A549 (cell line): Measurements from ENCODE around the gene COLEC12. TPM values are rescaled to one million over a fixed set of nuclear protein-coding genes. Genes with fewer than 3 reads are reported as not detected.

Source experiments
- ATAC-seq, 2 experiments: fragments of 200-7000 bp in 1 of 2; fragments of >200 bp in 1 of 2; cut with Nextera tagmentation in 1 of 2; cut with Tn5 transposase in 1 of 2; 3 replicates each; pipeline versions ENCODE4 v1.8.0 to v1.9.1; 2018 to 2020; ENCODE audit warnings: mild to moderate bottlenecking in 1 of 2, moderate library complexity in 1 of 2
- CTCF ChIA-PET: fragments of 300-600 bp; sonication (Branson Sonifier 250); formaldehyde crosslinking; extraction: SDS; loops from one replicate; lab custom pipeline; 2021; ENCODE audit warnings: antibody characterized with exemption, inconsistent platforms; lab: Yijun Ruan, JAX
- POLR2A ChIA-PET: fragments of 350-600 bp; formaldehyde crosslinking; extraction: SDS; loops from one replicate; lab custom pipeline; 2021; ENCODE audit warnings: antibody characterized with exemption, inconsistent platforms; lab: Yijun Ruan, JAX
- DNase-seq, 2 experiments: peaks; one replicate each; pipeline versions ENCODE4 v3.0.0 to v3.0.0-alpha.2; 2011 to 2016; ENCODE audit warnings: low read depth in 1 of 2, low spot score in 1 of 2
- FAIRE-seq: peaks from 2 replicates; lab custom pipeline; 2011; peaks lifted over from hg19 to GRCh38; lab: Jason Lieb, UNC
- H3K27ac ChIP-seq, 2 experiments: fragments of >200 bp; sonication (Bioruptor Twin); formaldehyde crosslinking; 3 replicates each; pipeline ENCODE4 v1.5.1; 2016 to 2017
- H3K4me1 ChIP-seq: fragments of >200 bp; sonication (Bioruptor Twin); formaldehyde crosslinking; 3 replicates; pipeline ENCODE4 v1.6.1; 2016
- H3K4me2 ChIP-seq: fragments of >200 bp; sonication (Bioruptor Twin); formaldehyde crosslinking; 3 replicates; pipeline ENCODE4 v1.6.1; 2016
- H3K4me3 ChIP-seq: fragments of >200 bp; sonication (Bioruptor Twin); formaldehyde crosslinking; 3 replicates; pipeline ENCODE4 v1.5.1; 2016
- H3K9me3 ChIP-seq: fragments of >200 bp; sonication (Bioruptor Twin); formaldehyde crosslinking; 3 replicates; pipeline ENCODE4 v1.6.1; 2016
- ATOH8 ChIP-seq: fragments of 250-450 bp; sonication (Bioruptor Pico); IDR thresholded peaks from 2 replicates; pipeline ENCODE4 v1.5.0; 2020; ENCODE audit warnings: low read depth, mild to moderate bottlenecking, moderate library complexity
- BCL3 ChIP-seq: fragments of >200 bp; sonication (Bioruptor Twin); formaldehyde crosslinking; IDR thresholded peaks from 3 replicates; pipeline ENCODE4 v1.6.1; 2016
- CBX2 ChIP-seq: fragments of 200-600 bp; sonication (generic); IDR thresholded peaks from 2 replicates; pipeline ENCODE4 v1.6.1; 2016; ENCODE audit warnings: low read depth, mild to moderate bottlenecking, borderline replicate concordance
- CBX8 ChIP-seq: fragments of 200-600 bp; sonication (generic); IDR thresholded peaks from 2 replicates; pipeline ENCODE4 v1.6.1; 2016
- CHD4 ChIP-seq: fragments of 200-600 bp; sonication (generic); IDR thresholded peaks from 2 replicates; pipeline ENCODE4 v1.6.1; 2016; ENCODE audit warnings: antibody characterized with exemption, mild to moderate bottlenecking, borderline replicate concordance
- ELK1 ChIP-seq: fragments of 150-350 bp; IDR thresholded peaks from 2 replicates; pipeline ENCODE4 v1.6.1; 2014; ENCODE audit warnings: low read depth, mild to moderate bottlenecking, low read length
- ESRRA ChIP-seq: fragments of 150-350 bp; IDR thresholded peaks from 2 replicates; pipeline ENCODE4 v1.6.1; 2014; ENCODE audit warnings: mild to moderate bottlenecking, low read length, borderline replicate concordance
- FOSL2 ChIP-seq, 2 experiments: fragments of 450-650 bp in 1 of 2; fragments of >200 bp in 1 of 2; sonication (Bioruptor Twin) in 1 of 2; formaldehyde crosslinking; IDR thresholded peaks; 2 replicates each; pipeline versions ENCODE4 v1.5.0 to v1.6.1; 2016 to 2020; ENCODE audit warnings: mild to moderate bottlenecking in 1 of 2, moderate library complexity in 1 of 2
- HDAC2 ChIP-seq: fragments of 200-600 bp; sonication (generic); IDR thresholded peaks from 2 replicates; pipeline ENCODE4 v1.6.1; 2016
- HES2 ChIP-seq: fragments of >200 bp; sonication (Bioruptor Twin); formaldehyde crosslinking; IDR thresholded peaks from 2 replicates; pipeline ENCODE4 v1.6.1; 2016
- HEYL ChIP-seq: fragments of 250-450 bp; sonication (Bioruptor Pico); IDR thresholded peaks from 2 replicates; pipeline ENCODE4 v1.8.0; 2021; ENCODE audit warnings: mild to moderate bottlenecking, moderate library complexity
- HOXB13 ChIP-seq: fragments of 250-450 bp; sonication (Bioruptor Pico); IDR thresholded peaks from 2 replicates; pipeline ENCODE4 v1.5.0; 2020; ENCODE audit warnings: low read depth, mild to moderate bottlenecking, moderate library complexity
- JUNB ChIP-seq: fragments of >200 bp; sonication (Bioruptor Twin); formaldehyde crosslinking; IDR thresholded peaks from 2 replicates; pipeline ENCODE4 v1.6.1; 2016
- MYC ChIP-seq: IDR thresholded peaks from 2 replicates; pipeline ENCODE4 v1.6.1; 2012; ENCODE audit warnings: mild to moderate bottlenecking, inconsistent platforms, low read length, improper control_type of control experiment, borderline replicate concordance
- NPAS2 ChIP-seq: fragments of 250-450 bp; sonication (Bioruptor Pico); IDR thresholded peaks from 2 replicates; pipeline ENCODE4 v1.8.0; 2022; ENCODE audit warnings: mild to moderate bottlenecking, moderate library complexity, borderline replicate concordance
- POLR2A ChIP-seq: IDR thresholded peaks from 2 replicates; pipeline ENCODE4 v1.6.1; 2012; ENCODE audit warnings: mild to moderate bottlenecking, low read length
- POLR2AphosphoS2 ChIP-seq: conservative IDR thresholded peaks from 2 replicates; pipeline ENCODE4 v1.6.1; 2012; ENCODE audit warnings: low read length, improper control_type of control experiment, inconsistent platforms
- RARB ChIP-seq: fragments of 250-450 bp; sonication (Bioruptor Pico); IDR thresholded peaks from 2 replicates; pipeline ENCODE4 v1.8.0; 2021; ENCODE audit warnings: mild to moderate bottlenecking, moderate library complexity
- ZSCAN20 ChIP-seq: fragments of 250-450 bp; sonication (Bioruptor Pico); IDR thresholded peaks from 2 replicates; pipeline ENCODE4 v1.8.0; 2022; ENCODE audit warnings: mild to moderate bottlenecking, moderate library complexity
- WGBS: methylation state at CpG from one replicate; pipeline ENCODE4 v1.1.6; 2017; ENCODE audit errors: missing lambda C conversion rate; 5-methylcytosine and 5-hydroxymethylcytosine counted together
- polyA plus RNA-seq, 4 experiments: library from polyadenylated mRNA; depleted of rRNA in 3 of 4; stranded (reverse); fragments of >200 nt; fragmentation: RNase III in 1 of 4; extraction: RNeasy Plus Mini Kit Qiagen cat#74134 plus additional on column Dnase treatment in 1 of 4; gene quantifications; 2 replicates in 3 of 4; 3 replicates in 1 of 4; pipeline ENCODE4 v1.2.3, GENCODE V29; 2011 to 2017

Gene COLEC12
- polyA plus RNA-seq, 2 of the 4 experiments (the other 2 are of a cell fraction): 0.01 TPM; not detected in 1

GRCh38 chr18:369224-370015, 131.1 kb downstream of the COLEC12 start:
- no peak overlapping the region for H3K27ac ChIP-seq
- FAIRE-seq (no peak), ATAC-seq (no peak), DNase-seq (no peak)
- no peak overlapping the region for H3K4me3 ChIP-seq
- CTCF ChIA-PET: no interaction called here
- TF ChIP-seq POLR2A: no peak
- no peak for TF ChIP-seq MYC
- TF ChIP-seq ZSCAN20: no peak
- TF ChIP-seq NPAS2: no peak
- TF ChIP-seq ELK1: no peak
- TF ChIP-seq HOXB13 (CRISPR knock-in tag): no peak
- no peak for TF ChIP-seq POLR2AphosphoS2
- no peak for TF ChIP-seq HEYL (CRISPR knock-in tag)
- no peak for TF ChIP-seq CBX2
- no peak for TF ChIP-seq BCL3
- TF ChIP-seq CBX8: no peak
- no peak for TF ChIP-seq RARB (CRISPR knock-in tag)
- no peak for TF ChIP-seq HES2
- TF ChIP-seq JUNB: no peak
- TF ChIP-seq FOSL2 (IDR thresholded peaks at IDR 0.05): no peak
- TF ChIP-seq FOSL2 (CRISPR knock-in tag; IDR thresholded peaks at IDR 0.05): no peak
- no peak for TF ChIP-seq CHD4
- no peak for TF ChIP-seq ATOH8 (CRISPR knock-in tag)
- TF ChIP-seq HDAC2: no peak
- POLR2A ChIA-PET: no interaction called here
- H3K9me3 ChIP-seq: no peaks in the 10 kb centered on the region
- no peak overlapping the region for H3K4me2 ChIP-seq
- WGBS: 48% methylated on average over 11 of the region's 11 CpGs
- no peaks in the 10 kb centered on the region for H3K4me1 ChIP-seq

GRCh38 chr18:366466-367061, 133.9 kb downstream of the COLEC12 start:
- Histone ChIP-seq H3K4me1 (no peaks in the 10 kb centered on the region), H3K9me3 (no peaks in the 10 kb centered on the region), H3K27ac (no peak overlapping the region), H3K4me2 (no peak overlapping the region), H3K4me3 (no peak overlapping the region)
- POLR2A ChIA-PET: no interaction called here
- TF ChIP-seq CBX2: no peak
- TF ChIP-seq HES2: no peak
- TF ChIP-seq ESRRA: no peak
- TF ChIP-seq RARB (CRISPR knock-in tag): no peak
- no peak for TF ChIP-seq FOSL2 (IDR thresholded peaks at IDR 0.05)
- TF ChIP-seq FOSL2 (CRISPR knock-in tag; IDR thresholded peaks at IDR 0.05): no peak
- no peak for TF ChIP-seq MYC
- CTCF ChIA-PET: no interaction called here
- DNase-seq (no peak), ATAC-seq (no peak), FAIRE-seq (no peak)
- WGBS: 65% methylated on average over 9 of the region's 9 CpGs
